BE2C (cell line): ENCODE data around the gene ANKRD62.
A peak's percentile ranks its signal among the peaks of the same experiment; 100 is the strongest.
"Not testable (repeated sequence)": the region's sequence is repeated elsewhere in the genome, so short reads cannot be mapped to it uniquely, and the experiment has no call there.

Experiments
- DNase-seq: peaks from one replicate; pipeline ENCODE4 v3.0.0-alpha.2; 2020
- H3K27me3 ChIP-seq: fragments of 250-450 bp; sonication (Bioruptor Pico); 2 replicates; pipeline ENCODE4 v1.5.1; 2020; ENCODE audit warnings: mild to moderate bottlenecking
- H3K36me3 ChIP-seq: fragments of 250-450 bp; sonication (Bioruptor Pico); 2 replicates; pipeline ENCODE4 v1.5.1; 2020; ENCODE audit warnings: mild to moderate bottlenecking
- H3K4me1 ChIP-seq: fragments of 250-450 bp; sonication (Bioruptor Pico); 2 replicates; pipeline ENCODE4 v1.5.1; 2020
- H3K4me3 ChIP-seq: 2 replicates; pipeline ENCODE4 v1.5.1; 2011; ENCODE audit warnings: low read depth, low read length
- H3K9me3 ChIP-seq: fragments of 250-450 bp; sonication (Bioruptor Pico); 2 replicates; pipeline ENCODE4 v1.5.1; 2020
- TF ChIP-seq, protein P1 (sequence below): IDR thresholded peaks from 2 replicates; pipeline ENCODE4 v1.5.1; 2012; ENCODE audit warnings: mild to moderate bottlenecking, low read depth, low read length

ANKRD62 gene

DNA sequence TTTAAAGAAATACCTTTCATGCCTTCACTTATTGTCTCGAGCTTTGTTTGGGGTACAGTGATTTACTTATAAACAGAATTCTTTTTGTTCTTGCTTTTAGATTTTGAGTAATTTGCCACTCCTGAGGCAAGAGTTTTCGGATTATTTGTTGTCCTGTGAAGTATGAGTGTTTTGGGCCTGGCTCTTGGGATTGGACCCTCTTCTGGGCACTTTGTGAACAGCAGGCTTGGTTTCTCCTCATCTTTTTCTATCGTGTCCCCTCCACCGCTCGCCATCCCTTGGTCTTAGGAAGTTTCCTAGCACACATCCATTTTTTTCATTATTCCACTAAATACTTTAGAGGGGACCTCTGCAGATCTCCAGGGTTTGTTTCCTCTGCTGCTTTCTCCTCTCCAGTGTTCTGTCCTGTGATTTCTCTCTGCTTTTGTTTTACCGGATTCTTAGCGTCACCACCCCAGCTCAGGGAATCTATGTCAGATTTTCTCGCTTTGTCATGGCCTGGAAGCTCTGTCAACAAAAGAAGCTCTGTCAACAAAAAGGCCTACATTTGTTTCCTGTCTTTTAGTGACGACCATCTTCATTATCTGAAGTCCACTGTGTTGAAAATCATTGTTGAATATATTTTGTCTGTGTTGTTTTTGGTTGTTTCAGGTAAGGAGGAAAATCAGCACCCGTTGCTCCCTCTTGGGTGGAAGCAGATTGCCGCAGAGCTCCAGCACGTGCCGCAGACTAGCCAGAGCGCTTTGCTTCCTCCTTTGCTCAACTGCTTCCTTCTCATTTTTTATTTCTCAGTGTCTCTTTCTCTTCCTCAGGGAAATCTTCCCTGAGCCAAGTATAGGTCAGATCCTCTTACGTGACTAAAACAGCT lies 27.8 kb downstream of the ANKRD62 start:
- no peaks in the 10 kb centered on the region for H3K9me3 ChIP-seq
- no peak overlapping the region for H3K4me3 ChIP-seq
- DNase-seq: no peak
- no peaks in the 10 kb centered on the region for H3K36me3 ChIP-seq
- no peaks in the 10 kb centered on the region for H3K4me1 ChIP-seq
- no peaks in the 10 kb centered on the region for H3K27me3 ChIP-seq
- TF ChIP-seq, protein P1, sequence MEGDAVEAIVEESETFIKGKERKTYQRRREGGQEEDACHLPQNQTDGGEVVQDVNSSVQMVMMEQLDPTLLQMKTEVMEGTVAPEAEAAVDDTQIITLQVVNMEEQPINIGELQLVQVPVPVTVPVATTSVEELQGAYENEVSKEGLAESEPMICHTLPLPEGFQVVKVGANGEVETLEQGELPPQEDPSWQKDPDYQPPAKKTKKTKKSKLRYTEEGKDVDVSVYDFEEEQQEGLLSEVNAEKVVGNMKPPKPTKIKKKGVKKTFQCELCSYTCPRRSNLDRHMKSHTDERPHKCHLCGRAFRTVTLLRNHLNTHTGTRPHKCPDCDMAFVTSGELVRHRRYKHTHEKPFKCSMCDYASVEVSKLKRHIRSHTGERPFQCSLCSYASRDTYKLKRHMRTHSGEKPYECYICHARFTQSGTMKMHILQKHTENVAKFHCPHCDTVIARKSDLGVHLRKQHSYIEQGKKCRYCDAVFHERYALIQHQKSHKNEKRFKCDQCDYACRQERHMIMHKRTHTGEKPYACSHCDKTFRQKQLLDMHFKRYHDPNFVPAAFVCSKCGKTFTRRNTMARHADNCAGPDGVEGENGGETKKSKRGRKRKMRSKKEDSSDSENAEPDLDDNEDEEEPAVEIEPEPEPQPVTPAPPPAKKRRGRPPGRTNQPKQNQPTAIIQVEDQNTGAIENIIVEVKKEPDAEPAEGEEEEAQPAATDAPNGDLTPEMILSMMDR: peak; percentile 15; the same call in 1 of the 2 replicates

DNA sequence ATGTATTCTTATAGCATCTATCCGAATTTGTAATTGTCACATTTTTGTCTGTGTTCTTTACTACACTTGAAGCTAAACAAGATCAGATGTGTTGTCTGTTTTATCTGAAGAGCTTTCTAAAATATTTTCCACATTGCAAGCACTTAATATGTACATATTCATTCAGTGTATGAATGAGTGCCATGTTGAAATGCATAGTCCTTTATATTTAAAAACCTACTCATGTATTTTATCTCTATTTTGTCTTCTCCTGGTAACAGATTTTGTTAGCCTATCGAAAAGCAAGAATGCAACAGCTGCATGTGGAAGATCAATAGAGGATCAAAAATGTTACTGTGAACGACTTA lies 28.4 kb downstream of the ANKRD62 start:
- not testable (repeated sequence) for H3K4me3 ChIP-seq, H3K4me1 ChIP-seq, DNase-seq, H3K9me3 ChIP-seq, H3K27me3 ChIP-seq, H3K36me3 ChIP-seq

DNA sequence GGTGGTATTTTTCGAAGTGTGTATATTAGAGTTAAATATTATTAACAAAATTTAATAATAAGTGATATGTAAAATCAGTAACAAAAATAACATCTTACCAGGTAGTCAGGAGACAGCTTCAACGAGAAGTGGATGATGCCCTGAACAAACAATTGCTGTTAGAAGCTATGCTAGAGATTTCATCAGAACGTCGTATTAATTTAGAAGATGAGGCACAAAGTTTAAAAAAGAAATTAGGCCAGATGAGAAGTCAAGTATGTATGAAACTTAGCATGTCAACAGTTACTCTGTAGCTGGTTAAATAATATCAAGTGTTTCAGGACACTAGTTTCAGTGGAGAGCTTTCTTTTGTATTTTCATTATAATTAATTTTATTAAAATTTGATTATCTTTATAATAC lies 34.0 kb downstream of the ANKRD62 start:
- H3K27me3 ChIP-seq, H3K4me3 ChIP-seq: not testable (repeated sequence)

DNA sequence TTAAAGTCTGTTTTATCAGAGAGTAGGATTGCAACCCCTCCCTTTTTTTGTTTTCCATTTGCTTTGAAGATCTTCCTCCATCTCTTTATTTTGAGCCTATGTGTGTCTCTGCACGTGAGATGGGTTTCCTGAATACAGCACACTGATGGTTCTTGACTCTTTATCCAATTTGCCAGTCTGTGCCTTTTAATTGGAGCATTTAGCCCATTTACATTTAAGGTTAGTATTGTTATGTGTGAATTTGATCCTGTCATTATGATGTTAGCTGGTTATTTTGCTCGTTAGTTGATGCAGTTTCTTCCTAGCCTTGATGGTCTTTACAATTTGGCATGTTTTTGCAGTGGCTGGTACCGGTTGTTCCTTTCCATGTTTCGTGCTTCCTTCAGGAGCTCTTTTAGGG lies 45.2 kb downstream of the ANKRD62 start:
- not testable (repeated sequence) for DNase-seq, H3K27me3 ChIP-seq, H3K36me3 ChIP-seq, H3K4me3 ChIP-seq, H3K4me1 ChIP-seq, H3K9me3 ChIP-seq

More for the DNA sequence above, 34.0 kb downstream of the ANKRD62 start:
- H3K9me3 ChIP-seq, DNase-seq, H3K36me3 ChIP-seq, H3K4me1 ChIP-seq: not testable (repeated sequence)

DNA sequence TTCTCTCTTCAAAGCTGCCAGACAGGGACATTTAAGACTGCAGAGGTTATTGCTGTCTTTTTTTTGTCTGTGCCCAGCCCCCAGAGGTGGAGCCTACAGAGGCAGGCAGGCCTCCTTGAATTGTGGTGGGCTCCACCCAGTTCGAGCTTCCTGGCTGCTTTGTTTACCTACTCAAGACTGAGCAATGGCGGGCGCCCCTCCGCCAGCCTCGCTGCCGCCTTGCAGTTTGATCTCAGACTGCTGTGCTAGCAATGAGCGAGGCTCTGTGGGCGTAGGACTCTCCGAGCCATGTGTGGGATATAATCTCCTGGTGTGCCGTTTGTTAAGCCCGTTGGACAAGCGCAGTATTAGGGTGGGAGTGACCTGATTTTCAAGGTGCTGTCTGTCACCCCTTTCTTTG lies 47.2 kb downstream of the ANKRD62 start:
- H3K4me1 ChIP-seq, H3K27me3 ChIP-seq, H3K4me3 ChIP-seq, H3K36me3 ChIP-seq, H3K9me3 ChIP-seq, DNase-seq: not testable (repeated sequence)

DNA sequence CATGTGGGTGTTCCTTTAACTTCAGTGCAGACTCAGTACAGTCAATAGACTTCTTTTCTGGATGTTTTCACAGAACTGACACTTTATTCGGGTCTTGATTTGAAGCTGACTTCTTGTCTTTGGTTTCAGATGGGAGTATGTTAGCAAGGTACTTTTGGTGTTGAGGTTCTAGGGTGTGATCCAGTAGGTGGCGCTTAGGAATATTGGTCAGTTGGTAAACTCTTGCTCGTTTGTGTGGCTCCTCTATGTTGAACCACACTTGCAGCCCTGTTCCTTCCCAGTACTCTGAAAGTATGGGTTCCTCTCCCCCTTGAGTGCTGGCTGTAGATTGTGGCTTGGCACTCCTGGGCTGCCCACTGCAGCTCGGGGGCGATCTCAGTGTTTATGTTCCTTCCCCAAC lies 48.1 kb downstream of the ANKRD62 start:
- not testable (repeated sequence) for H3K4me3 ChIP-seq, H3K9me3 ChIP-seq, DNase-seq, H3K36me3 ChIP-seq, H3K4me1 ChIP-seq, H3K27me3 ChIP-seq

DNA sequence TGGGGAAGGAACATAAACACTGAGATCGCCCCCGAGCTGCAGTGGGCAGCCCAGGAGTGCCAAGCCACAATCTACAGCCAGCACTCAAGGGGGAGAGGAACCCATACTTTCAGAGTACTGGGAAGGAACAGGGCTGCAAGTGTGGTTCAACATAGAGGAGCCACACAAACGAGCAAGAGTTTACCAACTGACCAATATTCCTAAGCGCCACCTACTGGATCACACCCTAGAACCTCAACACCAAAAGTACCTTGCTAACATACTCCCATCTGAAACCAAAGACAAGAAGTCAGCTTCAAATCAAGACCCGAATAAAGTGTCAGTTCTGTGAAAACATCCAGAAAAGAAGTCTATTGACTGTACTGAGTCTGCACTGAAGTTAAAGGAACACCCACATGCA lies 55.8 kb downstream of the ANKRD62 start:
- not testable (repeated sequence) for H3K27me3 ChIP-seq, H3K4me1 ChIP-seq, H3K9me3 ChIP-seq, H3K36me3 ChIP-seq, H3K4me3 ChIP-seq, DNase-seq

DNA sequence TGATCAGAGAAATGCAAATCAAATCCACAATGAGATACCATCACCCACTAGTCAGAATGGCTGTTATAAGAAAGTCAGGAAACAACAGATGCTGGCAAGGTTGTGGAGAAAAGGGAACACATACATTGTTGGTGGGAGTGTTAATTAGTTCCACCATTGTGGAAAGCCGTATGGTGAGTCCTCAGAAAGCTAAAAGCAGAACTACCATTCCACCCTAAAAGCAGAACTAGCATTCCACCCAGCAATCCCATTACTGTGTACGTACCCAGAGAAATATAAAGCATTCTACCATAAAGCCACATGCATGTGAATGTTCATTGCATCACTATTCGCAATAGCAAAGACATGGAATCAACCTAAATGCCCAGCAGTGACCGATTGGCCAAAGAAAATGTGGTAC lies 60.7 kb downstream of the ANKRD62 start:
- no peaks in the 10 kb centered on the region for H3K9me3 ChIP-seq

DNA sequence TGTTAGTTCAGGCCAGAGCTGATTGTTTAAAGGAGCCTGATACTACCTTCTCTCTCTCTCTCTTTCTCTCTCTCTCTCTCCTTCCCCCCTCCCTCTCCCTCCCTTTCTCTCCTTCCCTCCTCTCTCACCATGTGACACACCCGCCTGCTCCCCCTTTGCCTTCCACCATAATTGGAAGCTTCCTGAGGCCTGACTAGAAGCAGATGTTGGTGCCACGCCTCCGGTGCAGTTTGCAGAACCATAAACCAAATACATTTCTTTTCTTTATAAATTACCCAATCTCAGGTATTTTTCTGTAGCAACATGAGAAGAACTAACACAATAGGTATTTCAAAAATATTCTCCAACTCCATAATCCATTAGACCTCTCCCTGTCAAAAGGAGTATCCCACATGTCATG lies 62.4 kb downstream of the ANKRD62 start:
- no peaks in the 10 kb centered on the region for H3K27me3 ChIP-seq
- no peaks in the 10 kb centered on the region for H3K9me3 ChIP-seq
- no peak for DNase-seq
- no peaks in the 10 kb centered on the region for H3K36me3 ChIP-seq
- H3K4me3 ChIP-seq: no peak overlapping the region
- TF ChIP-seq, protein P1: no peak
- no peaks in the 10 kb centered on the region for H3K4me1 ChIP-seq

More for the DNA sequence above, 60.7 kb downstream of the ANKRD62 start:
- no peak overlapping the region for H3K4me3 ChIP-seq
- TF ChIP-seq, protein P1: no peak
- H3K36me3 ChIP-seq: no peaks in the 10 kb centered on the region
- H3K4me1 ChIP-seq: no peaks in the 10 kb centered on the region
- DNase-seq: no peak
- H3K27me3 ChIP-seq: no peaks in the 10 kb centered on the region
